ENCODE results near the gene RRP15. TPM values are rescaled to one million over a fixed set of nuclear protein-coding genes. Genes with fewer than 3 reads are reported as not detected.

The RRP15 gene
- total and polyA plus RNA-seq, 2 of the 13 experiments (the other 11 are each of a cell fraction or from before 2014, with no cell fraction given), result 2.1 to 37.5 TPM

DNA sequence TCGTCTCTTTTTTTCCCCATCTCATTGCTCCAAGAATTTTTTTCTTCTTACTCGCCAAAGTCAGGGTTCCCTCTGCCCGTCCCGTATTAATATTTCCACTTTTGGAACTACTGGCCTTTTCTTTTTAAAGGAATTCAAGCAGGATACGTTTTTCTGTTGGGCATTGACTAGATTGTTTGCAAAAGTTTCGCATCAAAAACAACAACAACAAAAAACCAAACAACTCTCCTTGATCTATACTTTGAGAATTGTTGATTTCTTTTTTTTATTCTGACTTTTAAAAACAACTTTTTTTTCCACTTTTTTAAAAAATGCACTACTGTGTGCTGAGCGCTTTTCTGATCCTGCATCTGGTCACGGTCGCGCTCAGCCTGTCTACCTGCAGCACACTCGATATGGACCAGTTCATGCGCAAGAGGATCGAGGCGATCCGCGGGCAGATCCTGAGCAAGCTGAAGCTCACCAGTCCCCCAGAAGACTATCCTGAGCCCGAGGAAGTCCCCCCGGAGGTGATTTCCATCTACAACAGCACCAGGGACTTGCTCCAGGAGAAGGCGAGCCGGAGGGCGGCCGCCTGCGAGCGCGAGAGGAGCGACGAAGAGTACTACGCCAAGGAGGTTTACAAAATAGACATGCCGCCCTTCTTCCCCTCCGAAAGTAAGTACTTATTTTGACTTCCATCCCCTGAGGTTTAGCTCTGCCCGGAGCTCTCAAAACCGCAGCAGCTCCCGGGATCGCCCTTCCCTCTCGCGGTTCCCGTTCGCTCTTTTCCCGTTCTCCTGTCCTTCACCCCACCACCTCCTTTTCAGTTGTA, 61.5 kb downstream of the RRP15 start:
- no TSS peak for BruUV-seq (replicated peaks)
- intact Hi-C loops (cut with micrococcal nuclease; ENCODE audit: unreplicated experiment) (no loop called here), in situ Hi-C loops (cut with HindIII; ENCODE audit: extremely low pct_ligation_motif_present, low pct_unique_long_range_greater_than_20kb) (loop anchor here (10.0 to 25.0 kb wide), 3 partner anchors 641 to 1468 kb away; no protein-coding TSS in a partner anchor)
- Histone ChIP-seq H3K79me2 (ENCODE audit: insufficient read depth, low read length) (no peaks in the 10 kb centered on the region), H3K9me3 (ENCODE audit: low read length) (no peaks in the 10 kb centered on the region), H3K27ac (ENCODE audit: extremely low read length, insufficient read depth, low read length) (no peak overlapping the region), H3K4me3 (replicated peaks in 1 of 3; ENCODE audit: insufficient read depth in 1 of 3, low read depth in 2 of 3, low read length in 3 of 3) (peak overlapping the region; percentile 21 to 78 (median 56)), H3K27me3 (ENCODE audit: control insufficient read depth in 1 of 2, insufficient read depth in 2 of 2, low read length in 2 of 2) (peaks cover 2 to 41% of the 10 kb centered on the region in 2 experiments; a peak in 3 of 5 replicates), H3K4me2 (ENCODE audit: low read depth, low read length) (peak overlapping the region; percentile 96), H3K4me1 (ENCODE audit: insufficient read depth, low read length) (peaks cover 29% of the 10 kb centered on the region), H3K36me3 (replicated peaks in 1 of 2; ENCODE audit: control insufficient read depth in 1 of 2, insufficient read depth in 2 of 2, low read length in 2 of 2) (no peaks in the 10 kb centered on the region), H4K20me1 (ENCODE audit: insufficient read depth, low read length) (no peaks in the 10 kb centered on the region), H2AFZ (ENCODE audit: low read length) (no peak overlapping the region), H3K9ac (ENCODE audit: insufficient read depth, low read depth, low read length) (no peak overlapping the region)
- TF ChIP-seq KDM5A (IDR thresholded peaks at IDR 0.05; ENCODE audit: borderline replicate concordance, low read length) (no peak), HNRNPUL1 (IDR thresholded peaks at IDR 0.05; ENCODE audit: low read depth, low read length) (no peak), ZNF382 (CRISPR knock-in tag; IDR thresholded peaks at IDR 0.05; ENCODE audit: borderline replicate concordance) (no peak), CBX2 (IDR thresholded peaks at IDR 0.05; ENCODE audit: low read depth, low read length) (peak; percentile 83; the same call in 1 of the 2 replicates), CBX2 (CRISPR knock-in tag; IDR thresholded peaks at IDR 0.05; ENCODE audit: low read depth) (no peak)
- TF ChIP-seq, protein P1, sequence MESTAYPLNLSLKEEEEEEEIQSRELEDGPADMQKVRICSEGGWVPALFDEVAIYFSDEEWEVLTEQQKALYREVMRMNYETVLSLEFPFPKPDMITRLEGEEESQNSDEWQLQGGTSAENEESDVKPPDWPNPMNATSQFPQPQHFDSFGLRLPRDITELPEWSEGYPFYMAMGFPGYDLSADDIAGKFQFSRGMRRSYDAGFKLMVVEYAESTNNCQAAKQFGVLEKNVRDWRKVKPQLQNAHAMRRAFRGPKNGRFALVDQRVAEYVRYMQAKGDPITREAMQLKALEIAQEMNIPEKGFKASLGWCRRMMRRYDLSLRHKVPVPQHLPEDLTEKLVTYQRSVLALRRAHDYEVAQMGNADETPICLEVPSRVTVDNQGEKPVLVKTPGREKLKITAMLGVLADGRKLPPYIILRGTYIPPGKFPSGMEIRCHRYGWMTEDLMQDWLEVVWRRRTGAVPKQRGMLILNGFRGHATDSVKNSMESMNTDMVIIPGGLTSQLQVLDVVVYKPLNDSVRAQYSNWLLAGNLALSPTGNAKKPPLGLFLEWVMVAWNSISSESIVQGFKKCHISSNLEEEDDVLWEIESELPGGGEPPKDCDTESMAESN (CRISPR knock-in tag; conservative IDR thresholded peaks at IDR 0.05), result no peak
- POLR2A ChIA-PET, result interaction anchor here (0.9 kb wide), 1 partner anchor 34 kb away, joined by 3 read pairs; no protein-coding TSS in a partner anchor
- peak; percentile 20; the same call in 2 of the 3 replicates for ATAC-seq
- CTCF ChIA-PET (ENCODE audit: low intra/inter-chr PET ratio, low total read pairs), result no interaction called here
- 5% methylated on average over 32 of the region's 39 CpGs for WGBS (ENCODE audit: low lambda C conversion rate)
- FAIRE-seq, result no peak
- no peak for DNase-seq (ENCODE audit: low spot score)

All from HepG2 (cell line).